ENCODE measurements around the gene ADCY4.
A peak's percentile ranks its signal among the peaks of the same experiment; 100 is the strongest.

ADCY4 gene

GRCh38 chr14:24273422-24273998 is 61.4 kb downstream of the ADCY4 start:
- DNase-seq (ENCODE audit: low spot score): no peak

GRCh38 chr14:24272467-24272866 is 62.4 kb downstream of the ADCY4 start:
- no peak for DNase-seq (ENCODE audit: low spot score)

- no peak for DNase-seq (ENCODE audit: low spot score)
Observed at GRCh38 chr14:24271834-24272263, 63.0 kb downstream of the ADCY4 start.

- DNase-seq (ENCODE audit: low spot score): peak; percentile 91
Observed at GRCh38 chr14:24271134-24271833, 63.6 kb downstream of the ADCY4 start, which contains the start of gene RABGGTA. Gene RABGGTA (minus strand): TSS chr14:24271597. CDS start chr14:24271115, 482 bp downstream.

- no peak for DNase-seq (ENCODE audit: low spot score)
Observed at GRCh38 chr14:24270537-24271133, 64.2 kb downstream of the ADCY4 start.

- no peak for DNase-seq (ENCODE audit: low spot score)
Observed at GRCh38 chr14:24269910-24270536, 64.8 kb downstream of the ADCY4 start.

GRCh38 chr14:24269368-24269767 is 65.5 kb downstream of the ADCY4 start:
- no peak for DNase-seq (ENCODE audit: low spot score)

All from hematopoietic multipotent progenitor cell treated with erythropoietin and hydrocortisone succinate and interleukin-3 and kit ligand, for 17 days (in vitro differentiated cells).